GM12878 (cell line): ENCODE measurements around the gene MARCHF6.

Experiments used
- CREB1 ChIP-seq: IDR thresholded peaks from 2 replicates; pipeline ENCODE4 v1.6.1; 2012; ENCODE audit warnings: low read depth, mild to moderate bottlenecking, inconsistent platforms
- EP300 ChIP-seq, 2 experiments: fragments of 150-350 bp in 1 of 2; IDR thresholded peaks; 2 replicates each; pipeline ENCODE4 v1.6.1; 2011 to 2012; ENCODE audit warnings: low read depth in 2 of 2, low read length in 2 of 2, borderline replicate concordance in 1 of 2, improper control_type of control experiment in 1 of 2, inconsistent platforms in 1 of 2; ENCODE audit not compliant: control insufficient read depth in 1 of 2
- NBN ChIP-seq: fragments of 450-650 bp; IDR thresholded peaks from 2 replicates; pipeline ENCODE4 v1.6.1; 2016
- POLR2A ChIP-seq: IDR thresholded peaks from 2 replicates; pipeline ENCODE4 v1.6.1; 2011; ENCODE audit warnings: low read depth, mild to moderate bottlenecking, low read length
- SP1 ChIP-seq: IDR thresholded peaks from one replicate; pipeline ENCODE4 v1.6.1; 2011; ENCODE audit warnings: low read depth, low read length
- TF ChIP-seq, protein P1 (sequence below): IDR thresholded peaks from 2 replicates; pipeline ENCODE4 v1.6.1; 2012; ENCODE audit warnings: low read depth, low read length, improper control_type of control experiment
- TF ChIP-seq, protein P2 (sequence below), 3 experiments: IDR thresholded peaks in 2 of 3; conservative IDR thresholded peaks in 1 of 3; 2 replicates each; pipeline ENCODE4 v1.5.1; 2011; ENCODE audit warnings: low read depth in 3 of 3, low read length in 3 of 3, mild to moderate bottlenecking in 3 of 3, control low read depth in 2 of 3, moderate library complexity in 2 of 3, inconsistent platforms in 1 of 3, mixed read lengths in 1 of 3; ENCODE audit not compliant: control insufficient read depth in 2 of 3, insufficient read depth in 1 of 3; ENCODE audit errors: extremely low read depth in 1 of 3
- TF ChIP-seq, protein P3 (sequence below): IDR thresholded peaks from 2 replicates; pipeline ENCODE4 v1.6.1; 2011; ENCODE audit warnings: low read depth, mild to moderate bottlenecking, low read length, moderate library complexity, borderline replicate concordance; ENCODE audit errors: extremely low read depth

DNA sequence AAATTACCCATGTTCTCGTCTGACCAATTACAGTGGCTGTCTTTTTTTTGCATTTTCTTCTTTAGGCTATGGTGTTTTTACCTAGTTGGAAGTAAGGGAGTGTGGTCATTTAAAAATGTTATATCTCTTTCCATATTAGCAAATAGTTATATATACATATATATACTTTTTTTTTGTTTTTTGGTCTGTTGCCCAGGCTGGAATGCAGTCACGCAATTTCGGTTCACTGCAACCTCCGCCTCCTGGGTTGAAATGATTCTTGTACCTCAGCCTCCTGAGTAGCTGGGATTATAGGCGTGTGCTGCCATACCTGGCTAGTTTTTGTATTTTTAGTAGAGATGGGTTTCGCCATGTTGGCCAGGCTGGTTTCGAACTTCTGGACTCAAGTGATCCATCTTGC, 12.3 kb downstream of the MARCHF6 start:
- TF ChIP-seq, protein P1, sequence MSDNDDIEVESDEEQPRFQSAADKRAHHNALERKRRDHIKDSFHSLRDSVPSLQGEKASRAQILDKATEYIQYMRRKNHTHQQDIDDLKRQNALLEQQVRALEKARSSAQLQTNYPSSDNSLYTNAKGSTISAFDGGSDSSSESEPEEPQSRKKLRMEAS = no peak
- TF ChIP-seq, protein P2, sequence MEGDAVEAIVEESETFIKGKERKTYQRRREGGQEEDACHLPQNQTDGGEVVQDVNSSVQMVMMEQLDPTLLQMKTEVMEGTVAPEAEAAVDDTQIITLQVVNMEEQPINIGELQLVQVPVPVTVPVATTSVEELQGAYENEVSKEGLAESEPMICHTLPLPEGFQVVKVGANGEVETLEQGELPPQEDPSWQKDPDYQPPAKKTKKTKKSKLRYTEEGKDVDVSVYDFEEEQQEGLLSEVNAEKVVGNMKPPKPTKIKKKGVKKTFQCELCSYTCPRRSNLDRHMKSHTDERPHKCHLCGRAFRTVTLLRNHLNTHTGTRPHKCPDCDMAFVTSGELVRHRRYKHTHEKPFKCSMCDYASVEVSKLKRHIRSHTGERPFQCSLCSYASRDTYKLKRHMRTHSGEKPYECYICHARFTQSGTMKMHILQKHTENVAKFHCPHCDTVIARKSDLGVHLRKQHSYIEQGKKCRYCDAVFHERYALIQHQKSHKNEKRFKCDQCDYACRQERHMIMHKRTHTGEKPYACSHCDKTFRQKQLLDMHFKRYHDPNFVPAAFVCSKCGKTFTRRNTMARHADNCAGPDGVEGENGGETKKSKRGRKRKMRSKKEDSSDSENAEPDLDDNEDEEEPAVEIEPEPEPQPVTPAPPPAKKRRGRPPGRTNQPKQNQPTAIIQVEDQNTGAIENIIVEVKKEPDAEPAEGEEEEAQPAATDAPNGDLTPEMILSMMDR (IDR thresholded peaks at IDR 0.05 in 2 of 3, conservative IDR thresholded peaks at IDR 0.05 in 1 of 3; ENCODE audit: control insufficient read depth in 2 of 3, extremely low read depth in 1 of 3, insufficient read depth in 1 of 3, low read depth in 3 of 3, low read length in 3 of 3) = no peak
- no peak for TF ChIP-seq POLR2A
- TF ChIP-seq CREB1 = no peak
- no peak for TF ChIP-seq NBN
- TF ChIP-seq, protein P3, sequence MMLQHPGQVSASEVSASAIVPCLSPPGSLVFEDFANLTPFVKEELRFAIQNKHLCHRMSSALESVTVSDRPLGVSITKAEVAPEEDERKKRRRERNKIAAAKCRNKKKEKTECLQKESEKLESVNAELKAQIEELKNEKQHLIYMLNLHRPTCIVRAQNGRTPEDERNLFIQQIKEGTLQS = no peak
- TF ChIP-seq EP300 (IDR thresholded peaks at IDR 0.05; ENCODE audit: borderline replicate concordance in 1 of 2, control insufficient read depth in 1 of 2, low read depth in 2 of 2, low read length in 2 of 2) = no peak
- TF ChIP-seq SP1 = no peak
